Liver (tissue), 9 donors: ENCODE measurements around the gene PGGHG. TPM values are rescaled to one million over a fixed set of nuclear protein-coding genes. Genes with fewer than 3 reads are reported as not detected.

Experiments used
- DNase-seq: peaks from one replicate; pipeline ENCODE4 v3.0.0-alpha.2; 2017; ENCODE audit warnings: low spot score
- H3K27ac ChIP-seq, 2 donors: one replicate each; pipeline ENCODE4 v1.7.0; 2013; ENCODE audit warnings: inconsistent platforms in 2 of 2, low read length in 2 of 2, control low read depth in 1 of 2, low read depth in 1 of 2, mild to moderate bottlenecking in 1 of 2
- H3K27me3 ChIP-seq, 4 donors: one replicate each; pipeline versions ENCODE4 v1.6.1 to v1.7.0; 2013; ENCODE audit warnings: low read length in 3 of 4, inconsistent platforms in 1 of 4, mild to moderate bottlenecking in 1 of 4, moderate library complexity in 1 of 4; ENCODE audit not compliant: control insufficient read depth in 4 of 4, insufficient read depth in 4 of 4
- H3K36me3 ChIP-seq, 4 donors: one replicate each; pipeline versions ENCODE4 v1.6.1 to v1.7.0; 2013; ENCODE audit warnings: low read length in 3 of 4, mild to moderate bottlenecking in 3 of 4, low read depth in 1 of 4, moderate library complexity in 1 of 4; ENCODE audit not compliant: control insufficient read depth in 4 of 4, insufficient read depth in 3 of 4
- H3K4me1 ChIP-seq, 4 donors: one replicate each; pipeline versions ENCODE4 v1.6.1 to v1.7.0; 2013; ENCODE audit warnings: low read length in 3 of 4, mild to moderate bottlenecking in 3 of 4, moderate library complexity in 1 of 4; ENCODE audit not compliant: control insufficient read depth in 4 of 4, insufficient read depth in 4 of 4
- H3K4me3 ChIP-seq, 3 donors: one replicate each; pipeline versions ENCODE4 v1.6.1 to v1.7.0; 2013; ENCODE audit warnings: low read length in 3 of 3, control low read depth in 1 of 3, low read depth in 1 of 3, mild to moderate bottlenecking in 1 of 3
- H3K9ac ChIP-seq, 2 donors: one replicate each; pipeline ENCODE4 v1.7.0; 2013; ENCODE audit warnings: low read length in 2 of 2, mild to moderate bottlenecking in 2 of 2, moderate library complexity in 2 of 2, control low read depth in 1 of 2, low read depth in 1 of 2
- H3K9me3 ChIP-seq, 4 donors: one replicate each; pipeline versions ENCODE4 v1.6.1 to v1.7.0; 2013; ENCODE audit warnings: low read length in 3 of 4; ENCODE audit not compliant: control insufficient read depth in 4 of 4
- CTCF ChIP-seq: fragments of 150-350 bp; IDR thresholded peaks from 2 replicates; pipeline ENCODE4 v1.5.1; 2017; ENCODE audit warnings: improper control_type of control experiment, low read depth, low read length; ENCODE audit not compliant: missing input control
- EGR1 ChIP-seq, 2 donors: IDR thresholded peaks; 2 replicates each; pipeline ENCODE4 v1.6.1; 2016 to 2018; ENCODE audit warnings: antibody characterized with exemption in 2 of 2, low read depth in 2 of 2
- FOXA1 ChIP-seq: IDR thresholded peaks from 2 replicates; pipeline ENCODE4 v1.6.1; 2016; ENCODE audit warnings: antibody characterized with exemption
- FOXA2 ChIP-seq: IDR thresholded peaks from 2 replicates; pipeline ENCODE4 v1.6.1; 2016; ENCODE audit warnings: antibody characterized with exemption
- HNF4A ChIP-seq, 2 donors: conservative IDR thresholded peaks; 2 replicates each; pipeline ENCODE4 v1.6.1; 2016; ENCODE audit warnings: antibody characterized with exemption in 2 of 2, mild to moderate bottlenecking in 2 of 2
- HNF4G ChIP-seq: IDR thresholded peaks from 2 replicates; pipeline ENCODE4 v1.6.1; 2016; ENCODE audit warnings: antibody characterized with exemption
- JUND ChIP-seq, 2 donors: IDR thresholded peaks; 2 replicates each; pipeline ENCODE4 v1.6.1; 2016; ENCODE audit warnings: antibody characterized with exemption in 2 of 2
- MAX ChIP-seq: IDR thresholded peaks from 2 replicates; pipeline ENCODE4 v1.6.1; 2016; ENCODE audit warnings: antibody characterized with exemption
- NR2F2 ChIP-seq: IDR thresholded peaks from 2 replicates; pipeline ENCODE4 v1.6.1; 2016; ENCODE audit warnings: antibody characterized with exemption
- RAD21 ChIP-seq, 2 donors: IDR thresholded peaks; 2 replicates each; pipeline ENCODE4 v1.6.1; 2016; ENCODE audit warnings: antibody characterized with exemption in 2 of 2, mild to moderate bottlenecking in 2 of 2
- REST ChIP-seq: IDR thresholded peaks from 2 replicates; pipeline ENCODE4 v1.6.1; 2016; ENCODE audit warnings: antibody characterized with exemption, mild to moderate bottlenecking
- RXRA ChIP-seq, 2 donors: IDR thresholded peaks; 2 replicates each; pipeline ENCODE4 v1.6.1; 2017 to 2018; ENCODE audit warnings: antibody characterized with exemption in 2 of 2, mild to moderate bottlenecking in 1 of 2
- SP1 ChIP-seq: IDR thresholded peaks from 2 replicates; pipeline ENCODE4 v1.6.1; 2018; ENCODE audit warnings: antibody characterized with exemption, mild to moderate bottlenecking
- TAF1 ChIP-seq: conservative IDR thresholded peaks from 2 replicates; pipeline ENCODE4 v1.6.1; 2016; ENCODE audit warnings: antibody characterized with exemption, mild to moderate bottlenecking
- ZBTB33 ChIP-seq: IDR thresholded peaks from 2 replicates; pipeline ENCODE4 v1.6.1; 2016; ENCODE audit warnings: antibody characterized with exemption
- WGBS: extraction: QIAGEN DNeasy Blood & Tissue Kit; methylation state at CpG from one replicate; pipeline ENCODE4 v1.1.7; 2013; 5-methylcytosine and 5-hydroxymethylcytosine counted together
- polyA plus RNA-seq, 2 donors: library from polyadenylated mRNA; stranded (reverse) in 1 of 2; unstranded in 1 of 2; fragments of 200-250 nt in 1 of 2; fragments of >200 nt in 1 of 2; fragmentation: Nextera tagmentation in 1 of 2; extraction: Ambion mirVana in 1 of 2; gene quantifications; one replicate each; pipeline versions ENCODE4 v1.2.1 to v1.2.3, GENCODE V29; 2013 to 2015
- total RNA-seq, 2 donors: library from RNA; depleted of rRNA; stranded (reverse); fragments of >200 nt; gene quantifications; one replicate each; pipeline ENCODE4 v1.2.3, GENCODE V29; 2014
- donor health status: healthy.
- donor health status: healthy.
- donor health status: healthy.
- donor health status: healthy.
- donor health status: healthy.

Gene PGGHG
- total and polyA plus RNA-seq, 4 donors = 1.3 to 11.4 (median 7.5) TPM

GRCh38 chr11:253886-254270 lies 35.0 kb upstream of the PGGHG start:
- H3K27ac ChIP-seq = no peak overlapping the region
- H3K9ac ChIP-seq = no peak overlapping the region

GRCh38 chr11:255176-255575 lies 33.8 kb upstream of the PGGHG start:
- no peak overlapping the region for H3K27ac ChIP-seq
- no peak for TF ChIP-seq REST
- no peak for TF ChIP-seq TAF1
- no peak for TF ChIP-seq NR2F2
- no peak for TF ChIP-seq SP1
- H3K4me3 ChIP-seq = no peak overlapping the region
- peaks cover 6 to 33% (median 14%) of the 10 kb centered on the region in 4 donors for H3K36me3 ChIP-seq
- no peak overlapping the region for H3K9ac ChIP-seq
- WGBS = 65% methylated on average over 3 of the region's 3 CpGs
- H3K27me3 ChIP-seq = no peaks in the 10 kb centered on the region
- no peak for DNase-seq
- H3K9me3 ChIP-seq = no peaks in the 10 kb centered on the region
- H3K4me1 ChIP-seq = no peaks in the 10 kb centered on the region

More at GRCh38 chr11:253886-254270, 35.0 kb upstream of the PGGHG start:
- 94% methylated on average over 5 of the region's 5 CpGs for WGBS
- TF ChIP-seq ZBTB33 (no peak), CTCF (no peak)
- Histone ChIP-seq H3K9me3 (no peaks in the 10 kb centered on the region), H3K4me3 (no peak overlapping the region), H3K36me3 (peaks cover 6 to 42% (median 20%) of the 10 kb centered on the region in 4 donors), H3K27me3 (no peaks in the 10 kb centered on the region), H3K4me1 (no peaks in the 10 kb centered on the region)
- DNase-seq = no peak

GRCh38 chr11:255816-256215 lies 33.1 kb upstream of the PGGHG start:
- TF ChIP-seq SP1 (no peak), RXRA (IDR thresholded peaks at IDR 0.05) (no peak), ZBTB33 (no peak), MAX (no peak), FOXA2 (no peak), EGR1 (IDR thresholded peaks at IDR 0.05; ENCODE audit: low read depth in 2 of 2) (no peak), HNF4G (no peak), HNF4A (conservative IDR thresholded peaks at IDR 0.05) (no peak), FOXA1 (no peak), JUND (IDR thresholded peaks at IDR 0.05) (no peak), REST (no peak), RAD21 (IDR thresholded peaks at IDR 0.05) (no peak)
- no peaks in the 10 kb centered on the region for H3K27me3 ChIP-seq
- H3K9ac ChIP-seq = no peak overlapping the region
- H3K9me3 ChIP-seq = no peaks in the 10 kb centered on the region
- H3K4me1 ChIP-seq = no peaks in the 10 kb centered on the region
- H3K27ac ChIP-seq = no peak overlapping the region
- no peak overlapping the region for H3K4me3 ChIP-seq
- no peak for DNase-seq
- WGBS = 95% methylated on average over 2 of the region's 2 CpGs
- H3K36me3 ChIP-seq = peaks cover 6 to 28% (median 14%) of the 10 kb centered on the region in 4 donors
